HG03457 (cell line): Measurements from ENCODE around the gene IFT172.
A peak's percentile ranks its signal among the peaks of the same experiment; 100 is the strongest.
"Not testable (repeated sequence)": the region's sequence is repeated elsewhere in the genome, so short reads cannot be mapped to it uniquely, and the experiment has no call there.

Source experiments
- ATAC-seq: cut with Tn5 transposase; IDR thresholded peaks from one replicate; pipeline ENCODE4 v1.9.1; 2021; ENCODE audit warnings: moderate number of reproducible peaks; ENCODE audit not compliant: unreplicated experiment

IFT172 gene

DNA sequence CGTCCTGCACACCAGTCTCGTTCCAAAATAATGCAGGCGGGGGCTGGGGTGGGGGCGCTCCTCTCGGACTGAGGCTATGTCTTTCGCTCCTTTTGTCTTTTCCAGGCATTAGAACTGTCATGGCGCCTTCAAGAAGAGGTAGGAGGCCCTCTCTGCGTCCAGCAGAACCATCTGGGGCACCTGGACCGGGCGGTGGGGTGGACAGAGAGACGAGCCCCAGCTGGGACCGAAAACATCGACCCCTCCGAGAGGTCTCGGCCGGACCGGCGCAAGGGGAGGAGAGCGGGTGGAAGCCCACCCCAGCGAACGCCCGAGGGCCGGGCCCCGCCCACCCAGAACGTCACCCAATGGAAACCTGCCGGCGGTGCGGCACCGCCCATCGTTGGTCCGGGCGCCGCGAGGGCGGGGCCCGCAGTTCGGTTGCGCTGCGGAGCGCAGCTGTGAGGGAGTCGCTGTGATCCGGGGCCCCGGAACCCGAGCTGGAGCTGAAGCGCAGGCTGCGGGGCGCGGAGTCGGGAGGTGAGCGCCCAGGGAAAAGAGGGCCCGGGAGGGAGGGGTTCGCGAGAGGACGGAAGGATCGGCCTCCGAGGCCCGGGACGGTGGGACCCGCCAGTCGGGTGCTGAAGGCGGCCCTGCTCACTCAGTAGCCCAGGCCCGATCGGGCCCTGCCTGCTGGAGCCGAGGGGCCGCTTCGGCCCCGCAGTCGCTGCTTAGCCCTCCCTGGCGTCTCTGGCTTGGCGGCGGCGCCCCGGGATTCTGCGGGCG lies 61.1 kb downstream of the IFT172 start, which contains the start of gene NRBP1:
NRBP1 (plus strand) TSS at position 419 of the 765 bp plus-strand sequence. CDS start 4,643 bp downstream, outside the sequence.
- ATAC-seq, result peak; percentile 68

DNA sequence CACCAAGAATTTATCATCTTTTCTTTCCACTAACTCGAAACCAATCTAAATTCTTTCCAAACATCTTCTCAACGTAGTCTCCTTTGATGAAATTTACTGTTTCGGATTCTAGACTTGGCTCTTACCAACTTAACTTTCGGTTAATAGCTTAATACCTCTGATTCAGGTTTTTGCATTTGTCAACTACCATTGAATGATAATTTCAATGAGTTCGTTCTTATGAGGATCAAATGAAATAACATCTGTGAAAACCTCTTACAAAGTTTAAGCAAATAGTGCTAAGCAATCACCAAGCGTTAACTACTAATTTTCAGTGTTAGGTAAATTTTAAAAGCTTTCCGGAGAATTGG lies 61.7 kb downstream of the IFT172 start:
- no peak for ATAC-seq

DNA sequence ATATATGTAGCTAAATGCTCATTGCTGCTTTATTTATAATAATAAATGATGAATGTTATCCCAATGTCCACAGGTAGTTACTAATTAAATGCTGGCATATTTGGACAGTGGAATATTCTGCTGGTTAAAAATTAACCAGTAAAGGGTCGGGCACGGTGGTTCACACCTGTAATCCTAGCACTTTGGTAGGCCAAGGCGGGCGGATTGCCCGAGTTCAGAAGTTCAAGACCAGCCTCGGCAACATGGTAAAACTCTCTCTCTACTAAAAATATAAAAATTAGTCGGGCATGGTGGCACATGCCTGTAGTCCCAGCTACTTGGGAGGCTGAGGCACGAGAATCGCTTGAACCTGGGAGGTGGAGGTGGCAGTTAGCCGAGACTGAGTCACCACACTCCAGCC lies 64.5 kb downstream of the IFT172 start:
- not testable (repeated sequence) for ATAC-seq

DNA sequence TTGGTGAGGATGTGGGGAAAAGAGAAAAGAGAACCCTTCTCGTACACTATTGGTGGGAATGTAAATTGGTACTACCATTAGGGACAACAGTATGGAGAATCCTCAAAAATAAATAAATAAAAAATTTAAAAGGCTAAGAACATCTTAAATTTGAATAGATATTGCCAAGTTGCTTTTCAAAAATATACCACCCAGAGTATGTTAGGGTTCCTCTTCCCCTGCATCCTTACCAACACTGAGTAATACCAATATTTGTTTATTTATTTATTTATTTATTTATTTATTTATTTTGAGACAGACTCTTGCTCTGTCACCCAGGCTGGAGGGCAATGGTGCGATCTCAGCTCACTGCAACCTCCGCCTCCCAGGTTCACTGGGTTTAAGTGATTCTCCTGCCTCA lies 66.6 kb downstream of the IFT172 start:
- no peak for ATAC-seq

DNA sequence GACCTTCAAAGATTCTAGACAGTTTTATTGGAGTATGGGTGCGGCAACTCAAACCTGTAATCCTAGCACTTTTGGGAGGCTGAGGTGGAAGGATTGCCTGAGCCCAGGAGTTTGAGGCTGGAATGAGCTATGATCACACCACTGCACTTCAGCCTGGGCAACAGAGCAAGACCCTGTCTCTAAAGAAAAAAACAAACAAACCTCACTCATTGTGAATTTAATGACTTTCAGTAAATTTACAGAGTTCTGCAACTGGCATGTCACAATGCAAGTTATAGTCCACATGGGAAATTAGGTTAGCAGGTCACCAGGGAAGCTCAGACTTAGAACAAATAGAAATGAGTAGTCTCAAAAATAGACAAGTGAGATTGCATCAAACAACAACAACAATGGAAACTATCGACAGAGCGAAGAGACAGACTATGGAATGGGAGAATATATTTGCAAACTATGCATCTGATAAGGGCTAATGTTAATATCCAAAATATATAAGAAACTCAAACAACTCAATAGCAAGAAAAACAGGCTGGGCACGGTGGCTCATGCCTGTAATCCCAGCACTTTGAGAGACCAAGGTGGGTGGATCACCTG lies 67.8 kb downstream of the IFT172 start:
- ATAC-seq, result no peak

DNA sequence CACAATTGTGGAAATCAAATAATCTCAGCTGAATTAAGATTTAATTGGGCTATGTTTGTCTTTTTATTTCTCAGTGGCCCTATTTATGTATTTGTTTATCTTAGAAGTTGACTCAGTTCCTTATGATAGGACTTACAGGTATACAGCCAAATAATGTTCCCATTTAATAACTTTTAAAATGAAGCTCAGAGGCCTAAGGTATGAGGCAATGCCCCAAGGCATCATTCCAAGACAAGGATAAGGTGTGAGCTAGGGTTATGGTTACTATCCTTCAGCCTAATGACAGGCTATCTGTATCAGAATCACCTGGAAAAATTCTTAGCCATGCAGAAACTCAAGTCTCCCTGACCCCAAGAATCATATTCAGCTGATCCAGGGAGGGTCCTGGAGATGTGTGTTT lies 68.5 kb downstream of the IFT172 start:
- no peak for ATAC-seq

DNA sequence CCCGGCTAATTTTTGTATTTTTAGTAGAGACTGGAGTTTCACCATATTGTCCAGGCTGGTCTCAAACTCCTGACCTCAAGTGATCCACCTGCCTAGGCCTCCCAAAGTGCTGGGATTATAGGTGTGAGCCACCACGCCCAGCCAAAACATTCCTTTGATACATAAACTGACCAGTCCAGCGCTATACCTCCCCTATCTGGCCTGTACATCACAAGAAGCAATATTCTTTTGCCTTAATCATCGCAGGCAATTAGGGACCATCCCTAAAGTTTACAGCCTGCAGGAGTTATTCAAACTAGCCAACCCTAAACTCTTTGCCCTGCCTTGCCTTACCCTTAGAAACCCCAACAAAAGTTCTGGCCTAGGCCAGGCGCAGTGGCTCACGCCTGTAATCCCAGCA lies 73.4 kb downstream of the IFT172 start:
- ATAC-seq, result no peak

DNA sequence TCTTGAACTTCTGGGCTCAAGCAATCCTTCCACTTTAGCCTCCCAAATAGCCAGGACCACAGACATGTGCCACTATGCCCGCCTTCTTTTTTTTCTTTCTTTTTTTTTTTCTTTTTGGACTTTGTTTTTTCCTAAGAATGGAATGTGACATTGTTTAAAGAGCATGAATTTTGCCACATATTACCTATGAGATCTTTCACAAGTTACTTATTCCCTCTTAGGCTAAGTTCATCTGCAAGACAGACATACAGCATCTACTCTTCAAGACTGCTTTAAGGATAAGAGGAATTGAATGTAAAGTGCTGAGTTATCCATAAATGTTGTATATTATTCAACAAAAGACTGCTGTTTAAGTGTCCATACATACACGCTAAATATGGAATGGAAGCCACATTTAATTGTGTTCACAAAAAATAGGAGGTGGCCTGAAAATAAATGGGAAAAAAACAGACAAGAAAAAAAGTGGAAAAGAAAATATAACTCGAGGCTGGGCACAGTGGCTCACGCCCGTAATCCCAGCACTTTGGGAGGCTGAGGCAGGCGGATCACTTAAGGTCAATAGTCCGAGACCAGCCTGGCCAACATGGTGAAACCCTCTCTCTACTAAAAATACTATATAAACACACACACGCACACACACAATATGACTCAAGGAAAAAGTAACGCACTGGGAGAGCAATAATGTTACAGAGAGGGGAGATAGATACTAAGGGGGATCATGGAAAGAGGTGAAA lies 77.0 kb downstream of the IFT172 start:
- no peak for ATAC-seq

DNA sequence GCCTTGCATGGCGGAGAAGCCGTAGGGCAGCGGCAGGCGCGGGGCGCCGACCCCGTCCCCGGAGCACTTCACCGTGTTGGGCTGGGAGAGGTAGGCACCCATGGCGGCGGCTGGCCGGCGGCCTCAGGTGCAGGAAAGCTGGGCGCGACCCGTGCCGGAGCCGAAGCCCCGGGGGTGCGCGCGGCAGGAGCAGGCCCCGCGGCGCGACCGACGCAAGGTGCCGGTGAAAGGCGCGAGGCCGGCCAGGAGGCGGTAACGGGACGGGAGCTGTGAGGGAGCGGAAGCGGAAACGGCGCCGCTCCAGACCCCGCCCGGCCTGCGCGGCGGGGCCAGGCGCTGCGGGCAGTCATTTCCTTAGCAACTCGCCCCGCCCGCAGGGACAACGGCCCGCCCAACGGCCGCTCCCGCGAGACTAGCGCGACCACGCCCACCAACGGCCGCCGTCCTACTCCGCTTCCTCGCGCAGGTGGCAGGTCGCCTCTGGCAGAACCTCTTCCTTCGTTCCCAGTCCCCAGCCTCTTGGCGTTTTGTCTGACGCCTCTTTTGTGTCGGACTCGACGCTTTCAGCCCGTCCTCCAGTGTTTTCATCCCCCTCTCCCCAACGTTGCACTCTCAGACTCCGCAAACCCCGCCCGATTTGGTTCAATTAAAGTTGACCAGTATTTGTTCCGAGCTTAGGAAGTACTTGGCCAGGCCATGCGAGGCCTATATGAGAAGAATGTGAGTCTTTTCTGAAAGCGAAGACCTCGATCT lies 80.0 kb downstream of the IFT172 start, which contains the start of gene PPM1G:
PPM1G (minus strand) TSS at position 271 of the 753 bp plus-strand sequence; CDS start at position 102, 169 bp downstream.
- peak; percentile 86 for ATAC-seq

DNA sequence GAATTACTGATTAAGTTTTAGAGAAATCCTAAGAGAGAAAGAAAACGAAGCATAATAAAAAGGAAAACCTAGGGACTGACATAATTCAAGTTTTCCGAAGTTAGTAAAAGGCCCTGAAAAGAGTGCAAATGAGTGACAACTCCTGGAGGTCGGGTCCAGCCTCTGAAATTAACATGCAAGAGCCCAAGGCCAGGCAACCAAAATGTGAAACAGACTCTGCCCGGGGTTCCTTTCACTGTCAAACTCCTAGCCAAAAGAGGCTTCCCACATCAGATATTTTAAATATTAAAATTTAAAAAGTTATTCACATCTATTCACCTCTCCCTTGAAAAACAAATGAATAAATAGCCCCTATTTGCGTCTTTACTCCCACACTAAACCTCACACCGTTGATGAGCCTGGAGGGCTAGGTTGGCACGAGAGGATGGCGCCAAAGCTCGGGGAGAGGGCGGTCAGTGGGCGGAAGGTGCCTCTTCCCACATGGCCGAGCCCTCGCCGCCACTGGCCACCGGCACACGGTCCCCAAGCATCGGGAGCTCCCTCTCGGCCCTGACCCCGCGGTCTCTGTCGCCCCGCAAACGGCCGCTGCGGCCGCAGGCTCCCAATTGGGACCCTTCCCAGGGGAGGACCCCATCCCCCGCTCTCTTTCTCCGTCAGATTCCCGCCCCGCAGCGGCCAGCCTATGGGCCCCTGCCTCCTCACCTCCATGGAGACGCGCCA lies 80.8 kb downstream of the IFT172 start:
- peak; percentile 27 for ATAC-seq

DNA sequence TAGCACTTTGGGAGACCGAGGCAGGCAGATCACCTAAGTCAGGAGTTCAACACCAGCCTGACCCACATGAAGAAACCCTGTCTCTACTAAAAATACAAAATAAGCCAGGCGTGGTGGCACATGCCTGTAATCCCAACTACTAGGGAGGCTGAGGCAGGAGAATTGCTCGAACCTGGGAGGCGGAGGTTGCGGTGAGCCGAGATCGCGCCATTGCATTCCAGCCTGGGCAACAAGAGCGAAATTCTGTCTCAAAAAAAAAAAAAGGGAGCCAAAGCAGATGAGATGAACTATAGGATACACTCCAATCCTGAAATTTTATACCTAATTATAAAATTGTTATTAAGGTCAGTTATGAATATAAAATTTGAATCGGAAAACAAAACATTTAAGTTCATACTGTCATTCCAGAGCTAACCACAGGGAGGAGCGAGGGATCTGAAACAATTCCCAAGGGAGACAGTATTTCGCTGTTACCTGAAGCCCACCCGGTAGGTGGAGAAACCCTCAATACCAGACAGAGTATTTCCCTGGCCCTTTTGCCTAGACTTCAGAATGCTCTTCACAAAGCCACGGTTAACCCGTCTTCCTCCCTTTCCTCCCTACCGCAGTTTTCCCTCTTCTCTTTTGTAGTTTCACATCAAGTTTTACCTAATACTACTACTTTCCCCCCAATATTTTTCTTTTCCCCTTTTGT lies 81.6 kb downstream of the IFT172 start:
- ATAC-seq, result no peak

DNA sequence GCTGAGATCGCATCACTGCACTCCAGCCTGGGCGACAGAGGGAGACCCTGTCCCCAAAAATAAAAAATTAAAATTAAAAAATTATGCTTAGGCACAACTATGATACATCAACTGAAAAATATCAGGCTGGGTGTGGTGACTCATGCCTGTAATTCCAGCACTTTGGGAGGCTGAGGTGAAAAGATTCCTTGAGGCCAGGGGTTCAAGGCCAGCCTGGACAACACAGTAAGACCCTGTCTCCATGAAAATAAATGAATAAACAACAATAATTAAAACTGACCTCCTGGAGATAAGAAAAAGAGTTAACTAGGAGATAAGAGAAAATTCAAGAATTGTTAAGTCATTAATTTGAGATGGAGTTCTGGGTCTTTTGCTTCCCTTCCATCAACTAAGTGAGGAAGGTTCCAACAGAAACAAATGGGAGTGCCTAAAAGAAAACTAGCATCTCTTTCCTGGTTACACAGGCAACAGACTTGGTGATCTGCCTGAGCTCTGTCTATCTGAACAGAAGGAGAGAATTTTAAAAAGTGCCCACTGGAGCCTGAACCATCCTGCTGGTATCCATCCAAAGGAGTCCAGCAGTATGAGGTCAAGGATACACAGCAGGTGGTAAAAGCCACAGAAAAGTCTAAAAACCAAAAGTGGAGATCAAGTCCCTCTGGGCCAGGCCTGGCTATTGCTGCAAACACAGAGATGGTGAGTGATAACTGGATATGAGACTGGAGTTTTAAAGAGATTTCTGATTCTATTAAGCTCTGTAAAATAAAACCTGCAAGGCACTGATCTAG lies 89.0 kb downstream of the IFT172 start:
- ATAC-seq, result no peak

DNA sequence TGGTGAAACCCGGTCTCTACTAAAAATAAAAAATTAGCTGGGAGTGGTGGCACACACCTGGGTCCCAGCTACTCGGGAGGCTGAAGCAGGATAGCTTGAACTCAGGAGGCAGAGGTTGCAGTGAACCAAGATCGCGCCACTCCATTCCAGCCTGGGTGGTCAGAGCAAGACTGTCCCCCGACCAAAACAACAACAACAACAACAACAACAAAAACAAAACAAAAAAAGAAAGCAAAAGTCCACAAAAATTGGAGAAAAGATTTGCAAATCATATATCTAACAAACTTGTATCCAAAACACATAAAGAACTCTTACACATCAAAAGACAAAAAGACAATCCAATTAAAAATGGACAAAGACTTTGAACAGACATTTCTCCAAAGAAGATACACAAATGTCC lies 90.6 kb downstream of the IFT172 start:
- no peak for ATAC-seq
